ENCODE data around the gene SIGLEC11. TPM values are rescaled to one million over a fixed set of nuclear protein-coding genes. Genes with fewer than 3 reads are reported as not detected.

The SIGLEC11 gene
- polyA plus RNA-seq, 3 donors, result 0.28 to 2.2 (median 0.67) TPM

DNA sequence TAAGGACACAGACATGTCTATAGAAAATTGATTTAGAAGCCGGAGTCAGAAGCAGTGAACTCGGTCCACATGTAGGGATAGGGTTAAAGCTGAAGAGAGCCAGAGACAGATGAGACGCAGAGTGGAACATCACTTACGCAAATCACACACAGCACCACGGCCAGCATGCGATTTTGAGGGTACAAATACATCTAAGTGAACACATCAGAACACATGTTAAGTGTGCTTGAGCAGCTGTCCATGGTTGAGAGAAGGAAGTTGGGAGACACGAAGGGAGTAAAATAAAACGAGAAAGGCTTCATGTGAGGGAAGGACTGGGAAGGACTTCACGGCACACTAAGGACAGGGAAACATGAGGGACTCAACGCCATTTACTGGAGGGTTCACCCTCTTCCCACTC lies 25.4 kb upstream of the SIGLEC11 start:
- H3K27ac Mint-ChIP-seq, result no peak overlapping the region
- no peaks in the 10 kb centered on the region for H3K79me2 ChIP-seq (ENCODE audit: insufficient read depth, low read length)
- no peak overlapping the region for H3K27ac ChIP-seq (ENCODE audit: low read depth in 1 of 2, low read length in 2 of 2)
- DNase-seq, result no peak
- H3K27me3 ChIP-seq (ENCODE audit: control insufficient read depth in 2 of 2, insufficient read depth in 2 of 2, low read length in 2 of 2), result no peaks in the 10 kb centered on the region
- peaks cover 0 to 3% of the 10 kb centered on the region in 2 donors for H3K9me3 ChIP-seq (replicated peaks in 1 of 2; ENCODE audit: control insufficient read depth in 1 of 2, insufficient read depth in 1 of 2, low read length in 2 of 2)
- intact Hi-C loops (cut with micrococcal nuclease), result no loop called here
- TF ChIP-seq, protein P1, sequence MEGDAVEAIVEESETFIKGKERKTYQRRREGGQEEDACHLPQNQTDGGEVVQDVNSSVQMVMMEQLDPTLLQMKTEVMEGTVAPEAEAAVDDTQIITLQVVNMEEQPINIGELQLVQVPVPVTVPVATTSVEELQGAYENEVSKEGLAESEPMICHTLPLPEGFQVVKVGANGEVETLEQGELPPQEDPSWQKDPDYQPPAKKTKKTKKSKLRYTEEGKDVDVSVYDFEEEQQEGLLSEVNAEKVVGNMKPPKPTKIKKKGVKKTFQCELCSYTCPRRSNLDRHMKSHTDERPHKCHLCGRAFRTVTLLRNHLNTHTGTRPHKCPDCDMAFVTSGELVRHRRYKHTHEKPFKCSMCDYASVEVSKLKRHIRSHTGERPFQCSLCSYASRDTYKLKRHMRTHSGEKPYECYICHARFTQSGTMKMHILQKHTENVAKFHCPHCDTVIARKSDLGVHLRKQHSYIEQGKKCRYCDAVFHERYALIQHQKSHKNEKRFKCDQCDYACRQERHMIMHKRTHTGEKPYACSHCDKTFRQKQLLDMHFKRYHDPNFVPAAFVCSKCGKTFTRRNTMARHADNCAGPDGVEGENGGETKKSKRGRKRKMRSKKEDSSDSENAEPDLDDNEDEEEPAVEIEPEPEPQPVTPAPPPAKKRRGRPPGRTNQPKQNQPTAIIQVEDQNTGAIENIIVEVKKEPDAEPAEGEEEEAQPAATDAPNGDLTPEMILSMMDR (IDR thresholded peaks at IDR 0.05), result no peak
- H3K4me1 Mint-ChIP-seq, result peaks cover 10% of the 10 kb centered on the region
- peaks cover 47 to 81% of the 10 kb centered on the region in 2 donors for H3K36me3 ChIP-seq (replicated peaks in 1 of 2; ENCODE audit: control insufficient read depth in 1 of 2, insufficient read depth in 2 of 2, low read length in 2 of 2)
- peaks cover 0 to 5% (median 0%) of the 10 kb centered on the region in 7 donors for H3K9me3 Mint-ChIP-seq
- H3K4me2 ChIP-seq (replicated peaks; ENCODE audit: extremely low read depth, low read length, poor library complexity, severe bottlenecking), result no peak overlapping the region
- H3K4me3 Mint-ChIP-seq, result no peak overlapping the region
- no peak overlapping the region for H2AFZ ChIP-seq (ENCODE audit: insufficient read depth, low read depth, low read length, poor library complexity, severe bottlenecking)
- H3K9ac ChIP-seq (ENCODE audit: insufficient read depth, low read length, poor library complexity, severe bottlenecking), result no peak overlapping the region
- H3K27me3 Mint-ChIP-seq (ENCODE audit: low read depth in 3 of 3), result peaks cover 0 to 4% (median 2%) of the 10 kb centered on the region in 3 donors
- peaks cover 0 to 8% of the 10 kb centered on the region in 2 donors for H3K4me1 ChIP-seq (ENCODE audit: control insufficient read depth in 1 of 2, insufficient read depth in 2 of 2, low read length in 2 of 2)
- H3K36me3 Mint-ChIP-seq, result peaks cover 71 to 92% of the 10 kb centered on the region in 2 donors
- peaks cover 65% of the 10 kb centered on the region for H4K20me1 ChIP-seq (ENCODE audit: insufficient read depth, low read length)
- H3K4me3 ChIP-seq (replicated peaks in 1 of 3; ENCODE audit: low read depth in 2 of 3, low read length in 3 of 3), result no peak overlapping the region
- WGBS (ENCODE audit: insufficient coverage), result 100% methylated on average over 1 of the region's 10 CpGs

DNA sequence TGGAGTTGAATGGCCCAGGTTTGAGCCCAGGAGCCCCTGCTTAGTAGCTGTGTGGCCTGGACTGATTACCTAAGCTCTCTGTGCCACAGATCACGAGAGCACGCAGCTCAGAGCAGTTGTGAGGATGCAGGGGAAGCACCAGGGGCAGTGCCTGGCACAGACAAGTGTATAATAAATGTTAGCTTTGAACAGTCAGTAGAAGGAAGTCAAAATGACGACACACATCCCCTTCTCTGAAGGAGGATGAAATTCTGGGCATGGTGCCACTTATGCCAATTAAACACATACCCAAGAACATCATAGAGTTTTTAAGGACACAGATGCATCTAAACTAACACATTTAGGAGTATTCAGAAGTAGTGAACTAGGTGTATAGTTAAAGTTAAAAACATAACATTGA lies 24.9 kb upstream of the SIGLEC11 start:
- no peak overlapping the region for H3K9ac ChIP-seq (ENCODE audit: insufficient read depth, low read length, poor library complexity, severe bottlenecking)
- Mint-ChIP-seq H3K36me3 (peaks cover 69 to 92% of the 10 kb centered on the region in 2 donors), H3K27me3 (ENCODE audit: low read depth in 3 of 3) (peaks cover 0 to 4% (median 2%) of the 10 kb centered on the region in 3 donors), H3K27ac (no peak overlapping the region), H3K4me1 (peaks cover 10% of the 10 kb centered on the region), H3K4me3 (no peak overlapping the region), H3K9me3 (peaks cover 0 to 5% (median 0%) of the 10 kb centered on the region in 7 donors)
- peaks cover 65% of the 10 kb centered on the region for H4K20me1 ChIP-seq (ENCODE audit: insufficient read depth, low read length)
- 23% methylated on average over 2 of the region's 3 CpGs for WGBS (ENCODE audit: insufficient coverage)
- DNase-seq, result no peak
- no peak overlapping the region for H2AFZ ChIP-seq (ENCODE audit: insufficient read depth, low read depth, low read length, poor library complexity, severe bottlenecking)
- H3K79me2 ChIP-seq (ENCODE audit: insufficient read depth, low read length), result no peaks in the 10 kb centered on the region
- no peak overlapping the region for H3K4me2 ChIP-seq (replicated peaks; ENCODE audit: extremely low read depth, low read length, poor library complexity, severe bottlenecking)
- H3K27ac ChIP-seq (ENCODE audit: low read depth in 1 of 2, low read length in 2 of 2), result no peak overlapping the region
- TF ChIP-seq, protein P1 (IDR thresholded peaks at IDR 0.05), result no peak
- H3K9me3 ChIP-seq (replicated peaks in 1 of 2; ENCODE audit: control insufficient read depth in 1 of 2, insufficient read depth in 1 of 2, low read length in 2 of 2), result peaks cover 0 to 3% of the 10 kb centered on the region in 2 donors
- no peaks in the 10 kb centered on the region for H3K27me3 ChIP-seq (ENCODE audit: control insufficient read depth in 2 of 2, insufficient read depth in 2 of 2, low read length in 2 of 2)
- no peak overlapping the region for H3K4me3 ChIP-seq (replicated peaks in 1 of 3; ENCODE audit: low read depth in 2 of 3, low read length in 3 of 3)
- intact Hi-C loops (cut with micrococcal nuclease), result no loop called here
- H3K4me1 ChIP-seq (ENCODE audit: control insufficient read depth in 1 of 2, insufficient read depth in 2 of 2, low read length in 2 of 2), result peaks cover 0 to 8% of the 10 kb centered on the region in 2 donors
- H3K36me3 ChIP-seq (replicated peaks in 1 of 2; ENCODE audit: control insufficient read depth in 1 of 2, insufficient read depth in 2 of 2, low read length in 2 of 2), result peaks cover 43 to 81% of the 10 kb centered on the region in 2 donors

Measured in CD14-positive monocyte (primary cell).